Measurements from ENCODE around the gene TMPRSS3. TPM values are rescaled to one million over a fixed set of nuclear protein-coding genes. Genes with fewer than 3 reads are reported as not detected.

Gene TMPRSS3
- total RNA-seq, 2 donors from 2014 or later = 12.5 to 12.7 TPM

DNA sequence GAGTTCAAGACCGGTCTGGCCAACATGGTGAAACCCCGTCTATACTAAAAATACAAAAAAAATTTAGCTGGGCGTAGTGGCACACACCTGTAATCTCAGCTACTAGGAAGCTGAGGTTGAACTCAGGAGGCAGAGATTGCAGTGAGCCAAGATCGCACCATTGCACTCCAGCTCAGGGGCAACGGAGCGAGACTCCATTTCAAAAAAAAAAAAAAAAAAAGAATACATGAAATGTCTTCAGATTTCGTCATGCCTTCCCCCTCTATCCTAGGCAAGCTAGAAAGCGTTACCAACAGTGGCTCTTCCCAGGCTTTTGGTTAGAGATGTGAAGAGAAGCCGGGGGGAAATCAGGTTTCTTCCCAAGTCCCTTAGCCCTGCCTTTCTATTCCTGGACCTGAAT lies 33.2 kb downstream of the TMPRSS3 start:
- no peaks in the 10 kb centered on the region for H3K36me3 ChIP-seq (replicated peaks in 1 of 2; ENCODE audit: insufficient read depth in 1 of 2, low read depth in 2 of 2)
- intact Hi-C loops (cut with DNase I) = no loop called here
- no peaks in the 10 kb centered on the region for H3K4me1 ChIP-seq
- ATAC-seq = no peak
- no peak for DNase-seq
- no peaks in the 10 kb centered on the region for H3K27me3 ChIP-seq
- H3K9me3 ChIP-seq = no peaks in the 10 kb centered on the region
- H3K27ac ChIP-seq = no peak overlapping the region
- WGBS, 2 donors = 59 to 67% methylated on average over 9 of the region's 9 CpGs
- no peak overlapping the region for H3K4me3 ChIP-seq
- TF ChIP-seq, protein P1, sequence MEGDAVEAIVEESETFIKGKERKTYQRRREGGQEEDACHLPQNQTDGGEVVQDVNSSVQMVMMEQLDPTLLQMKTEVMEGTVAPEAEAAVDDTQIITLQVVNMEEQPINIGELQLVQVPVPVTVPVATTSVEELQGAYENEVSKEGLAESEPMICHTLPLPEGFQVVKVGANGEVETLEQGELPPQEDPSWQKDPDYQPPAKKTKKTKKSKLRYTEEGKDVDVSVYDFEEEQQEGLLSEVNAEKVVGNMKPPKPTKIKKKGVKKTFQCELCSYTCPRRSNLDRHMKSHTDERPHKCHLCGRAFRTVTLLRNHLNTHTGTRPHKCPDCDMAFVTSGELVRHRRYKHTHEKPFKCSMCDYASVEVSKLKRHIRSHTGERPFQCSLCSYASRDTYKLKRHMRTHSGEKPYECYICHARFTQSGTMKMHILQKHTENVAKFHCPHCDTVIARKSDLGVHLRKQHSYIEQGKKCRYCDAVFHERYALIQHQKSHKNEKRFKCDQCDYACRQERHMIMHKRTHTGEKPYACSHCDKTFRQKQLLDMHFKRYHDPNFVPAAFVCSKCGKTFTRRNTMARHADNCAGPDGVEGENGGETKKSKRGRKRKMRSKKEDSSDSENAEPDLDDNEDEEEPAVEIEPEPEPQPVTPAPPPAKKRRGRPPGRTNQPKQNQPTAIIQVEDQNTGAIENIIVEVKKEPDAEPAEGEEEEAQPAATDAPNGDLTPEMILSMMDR (IDR thresholded peaks at IDR 0.05) = no peak
- TF ChIP-seq POLR2A (IDR thresholded peaks at IDR 0.05) = no peak

DNA sequence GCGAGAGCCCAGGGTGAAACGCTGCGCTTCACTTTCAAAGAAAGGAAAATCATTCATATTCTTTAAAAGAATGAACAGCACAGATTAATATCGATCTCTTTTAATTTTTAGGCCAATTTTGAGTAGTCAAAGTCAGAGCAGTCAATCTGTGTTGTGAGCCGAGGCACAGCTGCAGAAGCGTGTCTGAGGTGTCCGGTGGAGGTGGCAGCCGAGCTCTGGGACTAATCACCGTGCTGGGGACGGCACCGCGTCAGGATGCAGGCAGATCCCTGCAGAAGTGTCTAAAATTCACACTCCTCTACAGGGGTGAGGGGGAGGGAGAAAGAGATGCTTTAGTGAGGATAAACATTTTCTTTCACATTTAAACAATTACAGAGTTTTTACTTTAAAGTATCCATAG lies 33.7 kb downstream of the TMPRSS3 start:
- Histone ChIP-seq H3K36me3 (replicated peaks in 1 of 2; ENCODE audit: insufficient read depth in 1 of 2, low read depth in 2 of 2) (no peaks in the 10 kb centered on the region), H3K27me3 (no peaks in the 10 kb centered on the region), H3K9me3 (peaks cover 0 to 4% (median 0%) of the 10 kb centered on the region in 3 donors), H3K27ac (no peak overlapping the region), H3K4me3 (no peak overlapping the region), H3K4me1 (no peaks in the 10 kb centered on the region)
- intact Hi-C loops (cut with DNase I) = no loop called here
- no peak for DNase-seq
- TF ChIP-seq, protein P1 (IDR thresholded peaks at IDR 0.05) = no peak
- no peak for TF ChIP-seq POLR2A (IDR thresholded peaks at IDR 0.05)
- 63 to 73% methylated on average over 12 of the region's 12 CpGs for WGBS, 2 donors
- no peak for ATAC-seq

DNA sequence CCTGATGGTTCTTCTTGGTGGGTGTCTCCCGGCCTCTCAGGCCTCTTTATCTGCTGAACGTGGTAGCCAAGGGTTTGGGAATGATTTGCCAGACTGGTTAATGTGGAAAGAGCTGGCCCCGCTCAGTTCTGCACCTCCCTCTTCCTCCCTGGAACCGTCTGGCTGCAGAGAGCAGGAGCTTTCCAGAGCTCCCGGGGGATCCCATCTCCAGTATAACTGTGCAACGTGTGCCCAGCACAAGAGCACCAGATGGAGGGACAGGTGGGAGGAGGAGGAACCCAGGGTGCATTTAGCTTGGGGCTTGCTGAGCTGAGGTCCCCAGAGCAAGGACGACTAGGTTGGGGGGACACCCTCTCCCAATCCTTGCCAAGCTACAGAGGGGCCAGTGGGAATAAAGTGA lies 34.6 kb downstream of the TMPRSS3 start:
- DNase-seq (no peak), ATAC-seq (no peak)
- no peaks in the 10 kb centered on the region for H3K27me3 ChIP-seq
- H3K9me3 ChIP-seq = peaks cover 0 to 4% (median 0%) of the 10 kb centered on the region in 3 donors
- TF ChIP-seq, protein P1 (IDR thresholded peaks at IDR 0.05) = no peak
- TF ChIP-seq POLR2A (IDR thresholded peaks at IDR 0.05) = no peak
- H3K36me3 ChIP-seq (replicated peaks in 1 of 2; ENCODE audit: insufficient read depth in 1 of 2, low read depth in 2 of 2) = no peaks in the 10 kb centered on the region
- H3K27ac ChIP-seq = no peak overlapping the region
- H3K4me3 ChIP-seq = no peak overlapping the region
- WGBS, 2 donors = 19 to 22% methylated on average over 6 to 7 of the region's 7 CpGs
- intact Hi-C loops (cut with DNase I) = no loop called here
- no peaks in the 10 kb centered on the region for H3K4me1 ChIP-seq

DNA sequence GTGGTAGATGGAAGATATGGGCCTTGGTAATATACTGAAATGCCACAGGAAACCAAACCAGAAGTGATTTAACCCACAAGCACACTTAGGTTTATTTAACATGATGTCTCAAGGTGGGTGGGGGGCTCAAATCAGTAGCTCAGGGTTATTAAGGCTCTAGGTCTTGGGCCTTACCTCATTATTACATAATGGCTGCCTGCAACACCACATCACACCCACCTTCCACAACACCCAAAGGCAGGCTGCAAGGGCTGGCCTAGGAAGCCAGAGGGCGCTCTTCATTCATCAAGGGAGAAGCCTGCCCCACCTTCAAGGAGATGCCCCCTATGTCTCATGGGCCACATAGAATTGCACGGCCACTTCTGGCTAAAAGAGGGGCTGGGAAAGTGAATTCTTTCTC lies 35.5 kb downstream of the TMPRSS3 start:
- Histone ChIP-seq H3K4me1 (no peaks in the 10 kb centered on the region), H3K27me3 (no peaks in the 10 kb centered on the region), H3K36me3 (replicated peaks in 1 of 2; ENCODE audit: insufficient read depth in 1 of 2, low read depth in 2 of 2) (no peaks in the 10 kb centered on the region), H3K27ac (no peak overlapping the region), H3K9me3 (peaks cover 0 to 4% (median 0%) of the 10 kb centered on the region in 3 donors), H3K4me3 (no peak overlapping the region)
- 46 to 75% methylated on average over 2 of the region's 2 CpGs for WGBS, 2 donors
- DNase-seq (no peak), ATAC-seq (no peak)
- intact Hi-C loops (cut with DNase I) = no loop called here
- TF ChIP-seq POLR2A (IDR thresholded peaks at IDR 0.05) = no peak

DNA sequence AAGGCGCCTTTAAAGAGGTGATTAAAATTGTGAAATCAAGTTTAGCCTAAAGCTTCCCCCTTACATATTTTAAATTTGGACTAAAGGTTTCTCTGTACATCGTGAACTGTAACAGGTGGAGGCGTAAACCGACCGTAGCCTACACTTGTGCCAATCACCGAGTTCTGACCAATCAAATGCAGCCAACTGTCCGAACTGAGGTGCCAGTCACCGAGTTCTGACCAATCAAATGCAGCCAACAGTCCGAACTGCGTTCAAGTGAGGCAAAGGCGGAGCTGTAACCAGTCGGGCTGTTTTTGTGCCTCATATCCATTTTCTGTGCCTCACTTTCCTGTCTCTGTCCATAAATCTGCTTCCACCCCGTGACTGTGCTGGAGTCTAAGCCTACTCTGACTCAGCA lies 36.9 kb downstream of the TMPRSS3 start:
- ATAC-seq (no peak), DNase-seq (no peak)
- Histone ChIP-seq H3K36me3 (replicated peaks in 1 of 2; ENCODE audit: insufficient read depth in 1 of 2, low read depth in 2 of 2) (no peaks in the 10 kb centered on the region), H3K4me3 (no peak overlapping the region), H3K27me3 (no peaks in the 10 kb centered on the region), H3K4me1 (no peaks in the 10 kb centered on the region), H3K9me3 (peaks cover 0 to 4% (median 0%) of the 10 kb centered on the region in 3 donors), H3K27ac (no peak overlapping the region)
- TF ChIP-seq, protein P1 (IDR thresholded peaks at IDR 0.05) = no peak
- no peak for TF ChIP-seq POLR2A (IDR thresholded peaks at IDR 0.05)
- WGBS, 2 donors = 83 to 87% methylated on average over 13 of the region's 13 CpGs
- intact Hi-C loops (cut with DNase I) = no loop called here
